SK-N-SH (cell line): ENCODE data around the gene TMEM41A. TPM values are rescaled to one million over a fixed set of nuclear protein-coding genes. Genes with fewer than 3 reads are reported as not detected.
"Not testable (repeated sequence)": the region's sequence is repeated elsewhere in the genome, so short reads cannot be mapped to it uniquely, and the experiment has no call there.

ENCODE experiments used
- CTCF ChIA-PET: fragments of 300-600, 350-600 bp; formaldehyde crosslinking; extraction: SDS; loops from one replicate; lab custom pipeline; 2021; lab: Yijun Ruan, JAX
- POLR2A ChIA-PET: fragments of 350-600 bp; sonication (Branson Sonifier 250); formaldehyde crosslinking; extraction: SDS; loops from one replicate; lab custom pipeline; 2020; ENCODE audit warnings: antibody characterized with exemption, inconsistent platforms; lab: Yijun Ruan, JAX
- DNase-seq: peaks from one replicate; pipeline ENCODE4 v3.0.0; 2012
- H2AFZ ChIP-seq: fragments of 200-600 bp; sonication (generic); 2 replicates; pipeline ENCODE4 v1.8.1; 2016; ENCODE audit warnings: antibody characterized with exemption, mild to moderate bottlenecking, low read depth
- H3F3A ChIP-seq: fragments of 200-600 bp; sonication (generic); replicated peaks from 2 replicates; pipeline ENCODE3; 2016; ENCODE audit warnings: antibody characterized with exemption, mild to moderate bottlenecking; ENCODE audit not compliant: insufficient read depth
- H3K27ac ChIP-seq, 2 experiments: fragments of 200-500 bp in 1 of 2; fragments of 200-600 bp in 1 of 2; sonication (Bioruptor generic) in 1 of 2; sonication (generic), shearing (Covaris generic) in 1 of 2; 2 replicates each; pipeline versions ENCODE4 v1.5.1 to v1.6.1; 2014 to 2016; ENCODE audit warnings: low read depth in 2 of 2, inconsistent platforms in 1 of 2, low read length in 1 of 2, mild to moderate bottlenecking in 1 of 2, mixed read lengths in 1 of 2
- H3K27me3 ChIP-seq: fragments of 200-600 bp; sonication (generic), shearing (Covaris generic); 2 replicates; pipeline ENCODE4 v1.6.1; 2016; ENCODE audit warnings: mixed run types; ENCODE audit not compliant: insufficient read depth
- H3K36me3 ChIP-seq, 2 experiments: fragments of 200-500 bp in 1 of 2; fragments of 200-600 bp in 1 of 2; sonication (Bioruptor generic) in 1 of 2; sonication (generic) in 1 of 2; replicated peaks in 1 of 2; 2 replicates each; pipeline versions ENCODE3 to v1.5.1; 2014 to 2016; ENCODE audit warnings: low read length in 1 of 2, mild to moderate bottlenecking in 1 of 2; ENCODE audit not compliant: insufficient read depth in 2 of 2, control insufficient read depth in 1 of 2
- H3K4me1 ChIP-seq, 2 experiments: fragments of 200-500 bp in 1 of 2; fragments of 200-600 bp in 1 of 2; sonication (Bioruptor generic) in 1 of 2; sonication (generic), shearing (Covaris generic) in 1 of 2; 2 replicates each; pipeline versions ENCODE4 v1.5.1 to v1.6.1; 2014 to 2016; ENCODE audit warnings: low read depth in 1 of 2, low read length in 1 of 2, mixed run types in 1 of 2; ENCODE audit not compliant: insufficient read depth in 2 of 2, control insufficient read depth in 1 of 2
- H3K4me2 ChIP-seq: fragments of 200-600 bp; sonication (generic), shearing (Covaris generic); 2 replicates; pipeline ENCODE4 v1.6.1; 2017; ENCODE audit warnings: mixed run types
- H3K4me3 ChIP-seq, 2 experiments: fragments of 200-500 bp in 1 of 2; fragments of 200-600 bp in 1 of 2; sonication (Bioruptor generic) in 1 of 2; sonication (generic), shearing (Covaris generic) in 1 of 2; 2 replicates each; pipeline versions ENCODE4 v1.5.1 to v1.8.1; 2014 to 2016; ENCODE audit warnings: low read depth in 2 of 2, inconsistent platforms in 1 of 2, low read length in 1 of 2, mild to moderate bottlenecking in 1 of 2, mixed read lengths in 1 of 2, moderate library complexity in 1 of 2
- H3K79me2 ChIP-seq: fragments of 200-600 bp; sonication (generic); 2 replicates; pipeline ENCODE4 v1.8.1; 2017; ENCODE audit warnings: mild to moderate bottlenecking; ENCODE audit not compliant: insufficient read depth
- H3K9ac ChIP-seq: fragments of 200-600 bp; sonication (generic); 2 replicates; pipeline ENCODE4 v1.6.1; 2017; ENCODE audit warnings: mixed run types
- H3K9me2 ChIP-seq: fragments of 200-600 bp; sonication (generic); 2 replicates; pipeline ENCODE4 v1.6.1; 2017; ENCODE audit warnings: mixed run types
- H3K9me3 ChIP-seq: fragments of 200-600 bp; sonication (generic); 2 replicates; pipeline ENCODE4 v1.6.1; 2017; ENCODE audit warnings: mixed run types, mild to moderate bottlenecking, moderate library complexity
- H4K20me1 ChIP-seq: fragments of 200-600 bp; sonication (generic); 2 replicates; pipeline ENCODE4 v1.6.1; 2017; ENCODE audit warnings: mild to moderate bottlenecking, mixed run types; ENCODE audit not compliant: insufficient read depth
- CHD2 ChIP-seq: fragments of 150-350 bp; IDR thresholded peaks from 2 replicates; pipeline ENCODE4 v1.6.1; 2018; ENCODE audit warnings: low read length; ENCODE audit not compliant: partially characterized antibody
- EP300 ChIP-seq, 2 experiments: IDR thresholded peaks; 2 replicates each; pipeline versions ENCODE4 v1.4.0 to v1.6.1; 2012; ENCODE audit warnings: borderline replicate concordance in 1 of 2, low read depth in 1 of 2, low read length in 1 of 2
- EZH2phosphoT487 ChIP-seq: fragments of 200-600 bp; sonication (generic); IDR thresholded peaks from 2 replicates; pipeline ENCODE4 v1.6.1; 2017; ENCODE audit warnings: low read depth, mixed run types, mild to moderate bottlenecking, antibody characterized with exemption, moderate library complexity, borderline replicate concordance
- FOSL2 ChIP-seq: IDR thresholded peaks from 2 replicates; pipeline ENCODE4 v1.4.0; 2012; ENCODE audit warnings: low read depth, mild to moderate bottlenecking, moderate library complexity, borderline replicate concordance
- FOXJ3 ChIP-seq: sonication (generic); formaldehyde crosslinking; IDR thresholded peaks from 2 replicates; pipeline ENCODE4 v1.5.1; 2020; ENCODE audit warnings: mild to moderate bottlenecking, missing genetic modification reagents
- GABPA ChIP-seq: IDR thresholded peaks from 2 replicates; pipeline ENCODE4 v1.4.0; 2012; ENCODE audit warnings: low read depth, mild to moderate bottlenecking
- JUND ChIP-seq: IDR thresholded peaks from 2 replicates; pipeline ENCODE4 v1.4.0; 2012
- MEF2A ChIP-seq: IDR thresholded peaks from 2 replicates; pipeline ENCODE4 v1.4.0; 2012; ENCODE audit warnings: low read depth, borderline replicate concordance
- MXI1 ChIP-seq: IDR thresholded peaks from 2 replicates; pipeline ENCODE4 v1.6.1; 2012; ENCODE audit warnings: mild to moderate bottlenecking, low read depth, low read length, improper control_type of control experiment
- NFIC ChIP-seq: IDR thresholded peaks from 2 replicates; pipeline ENCODE4 v1.4.0; 2012; ENCODE audit warnings: borderline replicate concordance
- NRF1 ChIP-seq: IDR thresholded peaks from 2 replicates; pipeline ENCODE4 v1.6.1; 2012; ENCODE audit warnings: low read depth, mild to moderate bottlenecking, low read length
- RAD21 ChIP-seq: IDR thresholded peaks from 2 replicates; pipeline ENCODE4 v1.6.1; 2012; ENCODE audit warnings: mild to moderate bottlenecking, low read length
- RFX5 ChIP-seq: IDR thresholded peaks from 2 replicates; pipeline ENCODE4 v1.6.1; 2012; ENCODE audit warnings: mild to moderate bottlenecking, improper control_type of control experiment, low read length
- SIN3A ChIP-seq: IDR thresholded peaks from 2 replicates; pipeline ENCODE4 v1.6.1; 2012; ENCODE audit warnings: low read depth, mild to moderate bottlenecking, low read length, moderate library complexity, borderline replicate concordance
- TCF12 ChIP-seq: IDR thresholded peaks from 2 replicates; pipeline ENCODE4 v1.4.0; 2012
- TEAD4 ChIP-seq: IDR thresholded peaks from 2 replicates; pipeline ENCODE4 v1.4.0; 2012; ENCODE audit warnings: mild to moderate bottlenecking, borderline replicate concordance; ENCODE audit not compliant: insufficient read depth
- YY1 ChIP-seq: IDR thresholded peaks from 2 replicates; pipeline ENCODE4 v1.4.0; 2012; ENCODE audit warnings: low read depth, mild to moderate bottlenecking
- WGBS: methylation state at CpG from one replicate; pipeline ENCODE4 v1.1.6; 2017; ENCODE audit warnings: low lambda C conversion rate; 5-methylcytosine and 5-hydroxymethylcytosine counted together
- polyA plus RNA-seq, 3 experiments: library from polyadenylated mRNA; depleted of rRNA; stranded (reverse); fragments of >200 nt; gene quantifications; 2 replicates each; pipeline ENCODE4 v1.2.3, GENCODE V29; 2012
- TF ChIP-seq, protein P1 (sequence below): IDR thresholded peaks from 2 replicates; pipeline ENCODE4 v1.4.0; 2012; ENCODE audit warnings: low read depth
- TF ChIP-seq, protein P2 (sequence below): fragments of 150-350 bp; IDR thresholded peaks from 2 replicates; pipeline ENCODE4 v1.6.1; 2017; ENCODE audit warnings: antibody characterized with exemption, low read length, low read depth, borderline replicate concordance

Gene TMEM41A
- polyA plus RNA-seq, 1 of the 3 experiments (the other 2 are of a cell fraction), result 9.4 TPM

DNA sequence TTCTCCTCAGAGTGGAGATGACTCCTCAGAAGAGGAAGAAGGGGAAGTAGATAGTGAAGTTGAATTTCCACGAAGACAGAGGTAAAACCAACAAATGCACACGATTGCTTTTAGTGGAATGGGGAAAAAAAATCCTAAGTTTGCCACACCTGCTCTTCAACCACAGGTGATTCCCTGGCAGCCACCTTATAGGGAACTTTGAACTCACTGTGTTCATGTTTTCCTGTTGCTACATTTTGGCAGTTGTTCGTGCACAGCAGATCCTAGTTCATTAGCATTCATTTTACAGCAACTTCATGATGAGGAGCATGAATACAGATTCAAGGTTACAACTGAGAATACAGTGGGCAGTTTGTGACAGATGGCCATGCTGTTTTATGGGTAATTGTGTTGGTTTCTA is 21.5 kb downstream of the TMEM41A start:
- Histone ChIP-seq H3K79me2 (no peaks in the 10 kb centered on the region), H3K36me3 (peaks cover 5 to 6% of the 10 kb centered on the region in 2 experiments), H3K4me3 (no peak overlapping the region), H3K9me2 (no peaks in the 10 kb centered on the region), H3K4me2 (no peak overlapping the region), H3K9me3 (no peaks in the 10 kb centered on the region), H3K4me1 (no peaks in the 10 kb centered on the region), H4K20me1 (no peaks in the 10 kb centered on the region), H3F3A (no peaks in the 10 kb centered on the region), H3K9ac (no peak overlapping the region), H3K27me3 (no peaks in the 10 kb centered on the region), H2AFZ (no peak overlapping the region), H3K27ac (no peak overlapping the region)
- ChIA-PET CTCF (no interaction called here), POLR2A (no interaction called here)
- no peak for DNase-seq
- WGBS, result 65% methylated on average over 3 of the region's 3 CpGs
- TF ChIP-seq MEF2A, result no peak

DNA sequence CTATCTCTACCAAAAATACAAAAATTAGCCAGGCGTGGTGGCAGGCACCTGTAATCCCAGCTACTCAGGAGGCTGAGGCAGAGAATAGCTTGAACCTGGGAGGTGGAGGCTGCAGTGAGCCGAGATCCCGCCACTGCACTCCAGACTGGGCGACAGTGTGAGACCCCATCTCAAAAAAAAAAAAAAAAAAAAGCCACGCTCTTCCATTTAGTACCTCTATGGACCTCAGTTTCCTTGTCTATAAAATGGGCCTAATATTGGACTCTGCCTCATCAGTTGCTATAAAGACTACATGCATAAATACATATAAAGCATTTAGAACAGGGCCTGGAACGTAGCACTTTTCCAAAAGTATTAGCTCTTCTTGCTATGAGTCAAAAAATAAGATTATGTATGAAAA is 23.9 kb downstream of the TMEM41A start:
- H3K9me2 ChIP-seq, H3K27ac ChIP-seq, H3K9me3 ChIP-seq, POLR2A ChIA-PET, H4K20me1 ChIP-seq, H3K4me2 ChIP-seq, H3K27me3 ChIP-seq, H2AFZ ChIP-seq, H3K9ac ChIP-seq, H3F3A ChIP-seq, H3K36me3 ChIP-seq, H3K4me1 ChIP-seq, DNase-seq, H3K79me2 ChIP-seq, H3K4me3 ChIP-seq: not testable (repeated sequence)
- 97% methylated on average over 6 of the region's 6 CpGs for WGBS
- CTCF ChIA-PET, result interaction anchor here (0.7 kb wide), 1 partner anchor 8 kb away, joined by 4 read pairs; no protein-coding TSS in a partner anchor

DNA sequence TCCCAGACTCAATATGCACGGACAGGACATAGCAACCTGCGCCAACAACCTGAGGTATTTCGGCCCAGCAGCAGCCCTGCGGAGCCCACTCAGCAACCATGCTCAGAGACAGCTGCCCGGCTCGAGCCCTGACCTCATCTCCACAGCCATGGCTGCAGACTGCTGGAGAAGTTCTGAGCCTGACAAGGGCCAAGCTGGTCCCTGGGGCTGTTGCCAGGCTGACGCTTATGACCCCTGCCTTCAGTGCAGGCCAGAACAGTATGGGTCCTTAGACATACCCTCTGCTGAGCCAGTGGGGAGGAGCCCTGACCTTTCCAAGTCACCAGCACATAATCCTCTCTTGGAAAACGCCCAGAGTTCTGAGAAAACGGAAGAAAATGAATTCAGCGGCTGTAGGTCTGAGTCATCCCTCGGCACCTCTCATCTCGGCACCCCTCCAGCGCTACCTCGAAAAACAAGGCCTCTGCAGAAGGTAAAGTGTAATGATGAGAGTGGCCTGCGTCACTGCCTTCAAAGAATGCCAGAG is 25.5 kb downstream of the TMEM41A start:
- no peak for DNase-seq
- H3K4me3 ChIP-seq, result no peak overlapping the region
- H3K9me2 ChIP-seq, result no peaks in the 10 kb centered on the region
- H4K20me1 ChIP-seq, result no peaks in the 10 kb centered on the region
- no peak overlapping the region for H3K4me2 ChIP-seq
- H3K9ac ChIP-seq, result no peak overlapping the region
- peaks cover 0 to 11% of the 10 kb centered on the region in 2 experiments for H3K36me3 ChIP-seq
- H3K27me3 ChIP-seq, result no peaks in the 10 kb centered on the region
- CTCF ChIA-PET, result no interaction called here
- H3K4me1 ChIP-seq, result no peaks in the 10 kb centered on the region
- no peak for TF ChIP-seq EZH2phosphoT487
- no peak for TF ChIP-seq FOSL2
- TF ChIP-seq, protein P1, sequence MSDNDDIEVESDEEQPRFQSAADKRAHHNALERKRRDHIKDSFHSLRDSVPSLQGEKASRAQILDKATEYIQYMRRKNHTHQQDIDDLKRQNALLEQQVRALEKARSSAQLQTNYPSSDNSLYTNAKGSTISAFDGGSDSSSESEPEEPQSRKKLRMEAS, result no peak
- H3K79me2 ChIP-seq, result no peaks in the 10 kb centered on the region
- POLR2A ChIA-PET, result no interaction called here
- no peaks in the 10 kb centered on the region for H3K9me3 ChIP-seq
- WGBS, result 80% methylated on average over 12 of the region's 15 CpGs
- no peak overlapping the region for H2AFZ ChIP-seq
- no peak overlapping the region for H3K27ac ChIP-seq
- H3F3A ChIP-seq, result no peaks in the 10 kb centered on the region

DNA sequence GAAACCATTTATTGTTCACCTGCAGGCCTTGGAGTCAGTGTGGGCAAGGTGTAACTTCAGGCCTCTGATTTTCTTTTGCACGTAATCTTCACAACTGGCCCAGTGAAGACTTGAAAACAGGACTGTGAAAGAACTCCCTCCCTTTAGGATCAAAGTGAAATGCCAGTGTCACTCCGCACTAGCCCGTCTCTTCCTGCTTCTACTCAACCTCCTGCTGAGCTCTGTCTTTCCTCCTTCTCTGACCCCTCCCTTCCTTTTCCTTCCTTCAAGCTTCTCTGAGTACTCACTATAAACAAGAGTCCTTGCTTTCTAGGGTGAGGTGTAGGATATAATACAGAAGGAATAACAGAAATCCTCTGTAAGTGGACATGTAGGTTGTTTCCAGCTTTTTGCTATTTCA is 28.5 kb downstream of the TMEM41A start:
- Histone ChIP-seq H3K4me1 (no peaks in the 10 kb centered on the region), H3K9me3 (no peaks in the 10 kb centered on the region), H3F3A (no peaks in the 10 kb centered on the region), H3K36me3 (peaks cover 0 to 20% of the 10 kb centered on the region in 2 experiments), H3K9me2 (no peaks in the 10 kb centered on the region), H3K27me3 (no peaks in the 10 kb centered on the region), H3K79me2 (no peaks in the 10 kb centered on the region), H2AFZ (no peak overlapping the region), H3K27ac (no peak overlapping the region), H4K20me1 (no peaks in the 10 kb centered on the region), H3K4me2 (no peak overlapping the region), H3K4me3 (no peak overlapping the region), H3K9ac (no peak overlapping the region)
- TF ChIP-seq JUND (no peak), NRF1 (no peak), MXI1 (no peak), RFX5 (no peak), RAD21 (no peak), EP300 (IDR thresholded peaks at IDR 0.05; ENCODE audit: borderline replicate concordance in 1 of 2, low read depth in 1 of 2, low read length in 1 of 2) (no peak), SIN3A (no peak), GABPA (no peak), CHD2 (no peak), NFIC (no peak), FOXJ3 (CRISPR knock-in tag) (no peak), YY1 (no peak), TCF12 (no peak), TEAD4 (no peak)
- TF ChIP-seq, protein P2, sequence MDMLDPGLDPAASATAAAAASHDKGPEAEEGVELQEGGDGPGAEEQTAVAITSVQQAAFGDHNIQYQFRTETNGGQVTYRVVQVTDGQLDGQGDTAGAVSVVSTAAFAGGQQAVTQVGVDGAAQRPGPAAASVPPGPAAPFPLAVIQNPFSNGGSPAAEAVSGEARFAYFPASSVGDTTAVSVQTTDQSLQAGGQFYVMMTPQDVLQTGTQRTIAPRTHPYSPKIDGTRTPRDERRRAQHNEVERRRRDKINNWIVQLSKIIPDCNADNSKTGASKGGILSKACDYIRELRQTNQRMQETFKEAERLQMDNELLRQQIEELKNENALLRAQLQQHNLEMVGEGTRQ, result no peak
- DNase-seq, result no peak
- ChIA-PET POLR2A (no interaction called here), CTCF (no interaction called here)
- 88% methylated on average over 3 of the region's 3 CpGs for WGBS
